ENCODE measurements around the gene HAPSTR1. TPM values are rescaled to one million over a fixed set of nuclear protein-coding genes. Genes with fewer than 3 reads are reported as not detected.

Gene HAPSTR1
- total and polyA plus RNA-seq, 8 donors: 6.0 to 35.5 (median 21.1) TPM

GRCh38 chr16:9068886-9069285, 22.6 kb upstream of the HAPSTR1 start:
- no peak overlapping the region for H3K4me3 ChIP-seq
- 93 to 100% methylated on average over 2 of the region's 2 CpGs for WGBS, 2 donors
- intact Hi-C loops (cut with DNase I): no loop called here
- no peak for ATAC-seq
- H3K27ac ChIP-seq: no peak overlapping the region
- H3K27me3 ChIP-seq: no peaks in the 10 kb centered on the region
- FAIRE-seq: no peak
- no peaks in the 10 kb centered on the region for H3K36me3 ChIP-seq
- DNase-seq: no peak
- no peaks in the 10 kb centered on the region for H3K4me1 ChIP-seq
- no peak for TF ChIP-seq CTCF (IDR thresholded peaks at IDR 0.05)
- no peaks in the 10 kb centered on the region for H3K9me3 ChIP-seq

GRCh38 chr16:9070254-9070653, 21.2 kb upstream of the HAPSTR1 start:
- no peak for TF ChIP-seq CTCF (IDR thresholded peaks at IDR 0.05)
- FAIRE-seq (no peak), ATAC-seq (no peak), DNase-seq (no peak)
- H3K9me3 ChIP-seq: no peaks in the 10 kb centered on the region
- intact Hi-C loops (cut with DNase I): no loop called here
- no peak overlapping the region for H3K27ac ChIP-seq
- no peaks in the 10 kb centered on the region for H3K4me1 ChIP-seq
- H3K36me3 ChIP-seq: no peaks in the 10 kb centered on the region
- H3K4me3 ChIP-seq: no peak overlapping the region
- 56 to 59% methylated on average over 4 of the region's 4 CpGs for WGBS, 2 donors
- H3K27me3 ChIP-seq: no peaks in the 10 kb centered on the region

GRCh38 chr16:9071377-9071776, 20.1 kb upstream of the HAPSTR1 start:
- intact Hi-C loops (cut with DNase I): no loop called here
- no peak for TF ChIP-seq CTCF (IDR thresholded peaks at IDR 0.05)
- no peak overlapping the region for H3K4me3 ChIP-seq
- DNase-seq (no peak), FAIRE-seq (no peak), ATAC-seq (no peak)
- H3K4me1 ChIP-seq: no peaks in the 10 kb centered on the region
- 78 to 80% methylated on average over 9 of the region's 9 CpGs for WGBS, 2 donors
- no peak overlapping the region for H3K27ac ChIP-seq
- no peaks in the 10 kb centered on the region for H3K36me3 ChIP-seq
- no peaks in the 10 kb centered on the region for H3K27me3 ChIP-seq
- no peaks in the 10 kb centered on the region for H3K9me3 ChIP-seq

GRCh38 chr16:9072806-9073341, 18.6 kb upstream of the HAPSTR1 start:
- no peaks in the 10 kb centered on the region for H3K27me3 ChIP-seq
- DNase-seq: no peak
- intact Hi-C loops (cut with DNase I): no loop called here
- H3K27ac ChIP-seq: no peak overlapping the region
- H3K4me3 ChIP-seq: no peak overlapping the region
- no peaks in the 10 kb centered on the region for H3K4me1 ChIP-seq
- peak in 1 of 4 donors; percentile 54 for ATAC-seq
- WGBS, 2 donors: 55 to 64% methylated on average over 6 of the region's 6 CpGs
- no peak for FAIRE-seq
- no peaks in the 10 kb centered on the region for H3K9me3 ChIP-seq
- TF ChIP-seq CTCF (IDR thresholded peaks at IDR 0.05): no peak
- no peaks in the 10 kb centered on the region for H3K36me3 ChIP-seq

- no peak for TF ChIP-seq CTCF (IDR thresholded peaks at IDR 0.05)
- intact Hi-C loops (cut with DNase I): no loop called here
- H3K4me3 ChIP-seq: no peak overlapping the region
- H3K4me1 ChIP-seq: no peaks in the 10 kb centered on the region
- no peaks in the 10 kb centered on the region for H3K9me3 ChIP-seq
- H3K36me3 ChIP-seq: no peaks in the 10 kb centered on the region
- 60 to 65% methylated on average over 5 of the region's 5 CpGs for WGBS, 2 donors
- no peaks in the 10 kb centered on the region for H3K27me3 ChIP-seq
- DNase-seq (no peak), ATAC-seq (no peak), FAIRE-seq (no peak)
- no peak overlapping the region for H3K27ac ChIP-seq
Observed at GRCh38 chr16:9075299-9076071, 16.0 kb upstream of the HAPSTR1 start.

Data from pancreas (tissue), 10 donors.